G401 (cell line): ENCODE results near the gene GPR161. TPM values are rescaled to one million over a fixed set of nuclear protein-coding genes. Genes with fewer than 3 reads are reported as not detected.

Experiments used
- DNase-seq: peaks from one replicate; pipeline ENCODE4 v3.0.0-alpha.2; 2015; ENCODE audit warnings: low spot score
- in situ Hi-C: cut with HindIII; loops from 2 replicates; pipeline ENCODE4 v1.10.0; 2016; ENCODE audit warnings: low sequenced_read_pairs, mixed read lengths
- total RNA-seq: library from RNA; depleted of rRNA; stranded (reverse); fragments of >200 nt; shearing (Covaris generic); gene quantifications from 2 replicates; pipeline ENCODE4 v1.2.3, GENCODE V29; 2014

Gene GPR161
- total RNA-seq, 1 experiment from 2014 or later, result 5.6 TPM

DNA sequence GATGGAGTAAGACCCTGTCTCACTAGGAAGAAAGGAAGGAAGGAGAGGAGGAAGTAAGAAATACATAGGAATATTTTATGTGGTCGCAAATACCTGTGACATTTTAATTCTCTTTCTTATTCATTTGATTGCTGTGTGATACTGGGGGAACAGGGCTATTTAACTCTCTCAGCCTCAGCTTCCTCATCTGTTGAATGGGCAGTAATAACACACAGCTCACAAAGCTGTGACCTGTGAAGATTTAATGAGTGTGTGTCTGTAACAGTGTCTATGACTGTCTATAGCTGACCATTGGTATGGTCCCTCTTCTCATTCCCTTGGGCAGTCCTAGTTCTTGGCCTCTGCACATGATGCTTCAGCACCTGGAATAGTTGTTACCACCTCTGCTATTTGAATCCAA is 13.6 kb upstream of the GPR161 start:
- DNase-seq, result no peak
- in situ Hi-C loops, result no loop called here

DNA sequence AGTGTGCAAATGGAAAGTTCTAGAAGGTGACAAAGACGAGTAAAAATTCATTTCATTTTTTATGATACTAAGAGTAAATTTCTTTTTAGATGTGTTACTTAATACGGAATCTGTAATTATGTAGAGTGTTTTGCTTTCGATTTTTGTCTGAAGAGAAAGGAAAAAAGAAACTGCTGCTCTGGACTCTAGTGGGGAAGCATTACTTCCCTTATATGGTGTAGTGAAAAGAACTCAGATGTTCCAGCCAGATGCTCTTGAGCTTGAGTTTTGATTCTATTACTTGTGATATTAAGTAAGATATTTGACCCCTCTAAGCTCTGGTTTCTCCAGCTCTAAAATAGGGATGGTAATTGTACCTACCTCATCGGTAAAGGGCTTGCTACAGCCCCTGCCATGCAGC is 12.2 kb upstream of the GPR161 start:
- no peak for DNase-seq
- in situ Hi-C loops, result no loop called here

DNA sequence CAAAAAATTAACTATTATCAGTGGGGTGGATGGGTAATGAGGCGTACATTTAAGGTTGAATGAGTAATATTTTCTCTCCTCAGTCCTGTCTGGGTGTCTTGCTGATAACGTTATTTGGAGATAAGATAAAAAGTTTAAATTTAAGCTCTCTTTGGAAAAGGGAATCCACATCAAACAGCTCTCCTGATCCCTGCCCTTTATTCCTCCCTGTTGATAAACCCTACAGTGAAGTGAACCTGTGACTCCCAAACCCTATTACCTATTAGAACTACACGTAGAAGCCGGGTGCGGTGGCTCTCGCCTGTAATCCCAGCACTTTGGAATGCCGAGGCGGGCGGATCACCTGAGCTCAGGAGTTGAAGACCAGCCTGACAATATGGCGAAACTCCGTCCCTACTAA is 9.9 kb upstream of the GPR161 start:
- no peak for DNase-seq
- in situ Hi-C loops, result no loop called here

DNA sequence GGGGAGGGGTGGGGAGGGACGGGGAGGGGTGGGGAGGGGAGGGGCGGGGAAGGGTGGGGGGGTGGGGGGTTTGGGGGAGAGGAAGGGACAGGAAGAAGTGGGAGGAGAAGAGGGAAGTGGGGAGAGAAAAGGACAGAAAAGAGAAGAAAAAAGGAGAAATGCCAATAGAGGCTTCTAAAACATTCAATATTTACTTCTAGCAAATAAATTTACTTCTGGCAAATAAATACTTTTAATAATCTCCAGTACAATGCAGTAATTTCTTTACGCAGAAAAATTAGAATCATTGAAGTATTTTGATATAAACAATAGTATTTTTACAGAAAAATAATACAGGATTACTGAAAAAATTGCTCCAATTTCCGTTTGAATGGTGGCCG is 9.4 kb upstream of the GPR161 start:
- no peak for DNase-seq
- in situ Hi-C loops, result no loop called here

DNA sequence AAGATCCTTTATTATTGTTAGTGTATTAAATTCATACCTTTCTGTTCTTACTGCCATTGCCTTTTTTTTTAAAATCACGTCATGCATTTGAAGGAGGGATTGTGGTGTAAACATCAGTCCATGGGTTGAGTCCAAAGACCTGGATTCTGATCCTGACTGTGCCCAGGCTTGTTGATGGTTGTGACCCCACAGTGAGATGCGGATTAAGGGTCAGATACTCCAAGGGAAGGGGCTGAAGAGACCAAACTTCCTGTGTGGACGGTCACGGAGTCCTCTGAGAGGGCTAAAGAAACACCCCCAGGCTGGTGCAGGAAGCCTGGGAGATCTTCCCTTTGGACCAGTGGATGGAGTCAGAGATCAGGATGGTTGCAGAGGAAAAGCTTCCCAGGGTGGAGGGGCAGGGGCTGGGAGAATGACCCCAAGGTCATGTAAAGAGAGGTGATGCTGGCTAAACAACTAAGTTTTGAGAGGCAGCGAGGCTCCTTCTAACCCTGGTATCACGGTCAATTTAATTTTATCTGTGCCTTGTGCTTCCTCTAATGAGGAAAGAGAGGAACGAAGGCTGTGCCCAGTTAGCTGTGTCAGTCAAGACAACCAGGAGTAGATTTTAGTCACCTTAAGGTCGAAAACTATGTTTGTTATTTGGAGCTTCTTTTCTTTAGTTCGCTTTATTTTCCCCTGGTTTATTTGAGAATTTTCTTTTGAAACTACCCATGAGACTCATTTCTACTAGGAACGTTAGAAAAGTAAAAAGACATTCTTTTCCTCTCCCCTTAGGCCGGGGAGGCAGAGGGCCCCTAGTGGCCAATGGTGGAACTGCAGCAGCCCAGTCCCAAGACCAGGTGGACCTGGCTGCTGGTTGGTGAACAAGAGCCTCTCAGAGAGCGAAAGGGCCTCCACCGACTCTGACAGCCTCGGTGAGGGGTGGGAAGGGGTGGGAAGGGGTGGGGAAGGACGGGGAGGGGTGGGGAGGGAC is 8.7 kb upstream of the GPR161 start:
- in situ Hi-C loops, result no loop called here
- peak; percentile 74 for DNase-seq

DNA sequence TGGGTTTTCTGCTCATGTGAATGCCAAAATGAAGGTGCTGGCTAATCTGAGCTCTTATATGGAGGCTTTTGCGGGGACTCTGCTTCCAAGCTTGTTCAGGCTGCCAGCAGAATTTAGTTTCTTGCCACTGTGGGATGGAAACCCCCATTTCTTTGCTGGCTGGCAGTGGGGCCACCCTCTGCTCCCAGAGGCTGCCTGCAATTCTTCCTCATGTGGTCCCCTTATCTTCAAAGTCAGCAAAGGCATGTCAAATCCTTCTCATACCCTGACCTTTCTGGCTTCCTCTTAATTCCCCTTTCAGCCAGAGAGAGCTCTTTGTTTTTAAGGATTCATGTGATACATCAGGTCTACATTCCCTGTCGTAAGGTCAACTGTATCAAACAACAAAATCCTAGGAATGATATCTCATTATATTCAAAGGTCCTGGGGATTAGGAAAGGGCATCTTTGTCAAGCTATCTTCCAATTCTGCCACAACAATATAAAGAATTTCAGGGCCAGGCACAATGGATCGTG is 5.2 kb upstream of the GPR161 start:
- no peak for DNase-seq
- in situ Hi-C loops, result no loop called here

DNA sequence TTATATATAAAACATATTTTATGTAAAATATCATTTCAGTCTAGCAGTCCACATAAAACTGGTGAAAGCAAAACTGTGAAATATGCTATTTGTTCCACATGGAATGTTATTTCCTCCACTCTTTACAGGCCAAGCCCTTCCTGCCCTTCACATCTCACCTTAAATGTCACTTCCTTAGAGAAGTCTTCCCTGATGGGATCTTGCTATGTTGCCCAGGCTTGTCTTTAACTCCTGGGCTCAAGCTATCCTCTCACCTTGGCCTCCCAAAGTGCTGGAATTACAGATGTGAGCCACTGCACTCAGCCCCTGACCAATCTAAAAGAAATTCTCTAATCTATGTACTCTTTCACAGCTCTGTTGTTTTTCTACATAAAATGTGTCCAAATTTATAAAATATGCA is 2.3 kb upstream of the GPR161 start:
- in situ Hi-C loops, result no loop called here
- DNase-seq, result no peak

DNA sequence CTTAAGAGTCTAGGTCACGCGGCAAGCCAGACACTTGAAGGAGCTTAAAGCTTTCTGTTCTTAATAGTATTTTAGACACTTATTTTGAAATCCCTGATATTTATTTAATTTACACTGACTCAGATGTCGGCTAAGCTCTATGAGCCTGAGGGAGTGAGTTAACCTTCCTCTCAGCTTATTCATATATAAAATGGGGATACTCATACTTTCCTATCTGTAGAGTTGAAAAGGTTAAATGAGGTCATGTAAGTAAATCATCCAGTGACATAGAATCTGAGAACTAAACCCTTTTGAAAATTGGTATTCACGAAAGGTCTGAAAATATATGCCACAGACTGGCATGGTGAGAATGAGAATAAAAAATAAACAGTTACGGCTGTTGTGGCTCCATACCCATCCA is 1.4 kb upstream of the GPR161 start:
- DNase-seq, result no peak
- in situ Hi-C loops, result no loop called here

DNA sequence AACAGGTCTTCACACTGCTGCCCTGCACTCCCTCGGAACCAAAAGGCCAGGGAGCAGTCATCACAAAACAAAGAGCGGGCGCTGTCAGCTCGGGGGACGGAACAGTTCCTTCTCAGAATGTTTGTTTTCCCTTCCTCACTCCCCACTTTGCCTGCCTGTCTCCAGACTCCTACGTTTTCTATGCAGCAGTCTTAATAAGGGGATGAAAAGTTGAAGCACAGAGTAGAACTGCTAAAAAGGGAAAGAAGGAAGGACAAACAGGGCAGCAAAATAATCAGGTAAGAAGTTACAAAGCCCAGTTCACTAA is 738 bp upstream of the GPR161 start:
- in situ Hi-C loops, result no loop called here
- DNase-seq, result no peak

DNA sequence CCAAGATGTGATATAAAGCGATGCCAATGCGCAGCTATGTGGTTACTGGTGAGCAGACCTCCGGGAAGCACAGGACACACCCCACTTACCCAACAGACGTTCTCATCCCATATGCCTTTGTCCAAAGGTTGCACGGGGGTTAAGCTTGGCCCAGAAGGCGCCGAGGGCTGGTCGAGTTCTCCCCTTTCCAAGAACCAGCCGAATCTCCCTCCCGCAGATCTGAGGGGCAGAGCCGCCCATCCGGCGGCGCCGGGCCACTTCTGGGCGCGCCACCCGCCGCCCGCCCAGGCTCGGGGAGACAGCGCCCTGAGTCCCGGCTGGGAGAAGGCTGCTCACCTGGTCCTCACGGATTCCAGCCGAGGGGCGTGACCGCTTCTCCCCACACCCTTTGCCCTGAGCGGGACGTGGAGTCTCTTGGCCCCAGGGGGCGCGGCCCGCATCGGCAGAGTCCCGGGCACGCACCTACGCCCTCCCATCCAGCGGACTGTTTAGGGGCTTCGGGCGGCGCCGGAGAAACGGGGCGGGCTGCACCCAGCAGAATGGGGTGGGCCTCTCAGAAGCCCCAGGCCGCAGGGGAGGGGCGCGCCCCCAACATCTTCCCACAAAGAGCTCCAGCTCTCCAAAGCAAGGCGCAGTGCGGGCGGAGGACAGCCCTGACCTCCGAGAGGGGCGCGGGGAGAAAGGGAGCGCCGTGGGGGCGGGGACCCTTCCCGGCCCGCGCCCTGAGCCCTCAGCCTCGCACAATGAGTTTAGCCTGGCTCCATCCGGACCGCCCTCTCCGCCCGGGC is 615 bp downstream of the GPR161 start:
- in situ Hi-C loops, result no loop called here
- DNase-seq, result no peak

DNA sequence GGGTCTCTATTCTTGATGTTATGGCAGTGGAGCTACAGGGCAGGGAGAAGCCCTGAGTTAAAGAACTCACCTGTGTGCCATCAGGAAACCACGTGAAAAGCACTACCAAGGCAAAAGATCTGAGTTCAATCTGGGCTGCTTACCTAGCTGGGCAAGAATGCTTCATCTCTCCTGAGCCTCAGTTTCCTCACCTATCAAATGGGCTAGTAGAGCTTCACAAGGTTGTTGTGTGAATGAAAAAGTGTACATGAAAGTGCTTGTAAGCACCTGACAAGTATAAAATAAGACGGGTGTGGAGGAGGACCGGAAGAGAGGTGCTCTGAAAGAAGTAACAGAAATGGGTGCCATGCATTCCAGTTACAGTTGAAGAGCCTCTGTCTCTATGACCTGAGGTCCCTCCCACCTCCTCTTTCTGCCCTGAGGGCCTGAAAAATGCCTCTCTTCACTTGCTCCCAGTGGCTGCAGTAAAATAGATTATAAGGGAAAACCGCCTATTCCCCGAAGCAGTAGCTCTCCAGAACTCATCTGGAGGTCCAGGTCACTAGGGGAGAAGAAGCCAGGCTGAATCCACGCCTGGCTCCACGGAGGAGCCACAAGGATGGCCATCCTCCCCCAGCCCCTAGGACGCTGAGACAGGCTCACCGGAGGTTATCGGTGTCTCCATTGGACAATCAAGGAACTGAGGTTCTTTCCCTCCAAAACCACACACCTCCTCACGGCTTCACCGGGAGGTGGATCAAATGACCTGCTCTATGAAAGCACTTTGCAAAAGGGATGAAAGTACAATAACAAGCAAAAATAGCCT is 1.4 kb downstream of the GPR161 start:
- DNase-seq, result no peak
- in situ Hi-C loops, result no loop called here

DNA sequence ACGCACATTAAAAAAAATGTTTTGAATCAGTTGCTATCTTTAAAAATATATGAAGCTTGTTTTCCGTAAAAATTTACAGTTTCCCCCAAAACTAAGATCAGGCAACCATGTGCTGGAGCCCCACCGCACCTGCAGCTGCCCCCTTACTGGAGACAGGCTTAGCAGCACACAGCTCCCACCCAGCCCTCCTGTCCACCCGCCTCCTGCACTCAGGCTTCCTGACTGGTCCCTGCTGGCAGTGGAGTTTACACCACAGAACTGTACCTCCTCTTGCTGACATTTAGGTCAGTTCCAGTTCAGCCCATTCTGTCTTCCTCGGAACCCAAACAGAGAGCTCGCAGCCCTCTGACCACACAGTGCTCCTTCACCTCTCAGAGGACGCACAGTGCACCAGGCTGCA is 2.1 kb downstream of the GPR161 start:
- in situ Hi-C loops, result no loop called here

DNA sequence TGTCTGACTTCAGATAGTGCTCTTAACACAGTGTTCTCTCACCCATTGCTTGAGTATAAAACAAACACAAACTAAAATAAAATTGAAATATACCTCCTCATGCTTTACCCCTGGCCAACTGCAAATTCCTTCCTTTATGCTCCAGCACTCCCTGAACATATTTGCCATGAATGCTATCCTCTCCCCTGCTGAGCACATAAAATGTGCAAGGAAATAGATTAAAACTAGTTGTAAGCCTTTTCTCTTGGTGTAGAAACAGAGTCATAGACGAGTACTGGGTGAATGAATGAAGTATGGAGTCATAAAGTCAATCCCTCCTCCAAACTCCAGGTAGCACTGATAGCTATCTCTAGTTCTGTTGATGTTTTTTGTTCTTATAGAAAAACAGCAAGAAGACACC is 2.6 kb downstream of the GPR161 start:
- in situ Hi-C loops, result no loop called here
- DNase-seq, result no peak

More for the DNA sequence above, 2.1 kb downstream of the GPR161 start:
- DNase-seq, result no peak

DNA sequence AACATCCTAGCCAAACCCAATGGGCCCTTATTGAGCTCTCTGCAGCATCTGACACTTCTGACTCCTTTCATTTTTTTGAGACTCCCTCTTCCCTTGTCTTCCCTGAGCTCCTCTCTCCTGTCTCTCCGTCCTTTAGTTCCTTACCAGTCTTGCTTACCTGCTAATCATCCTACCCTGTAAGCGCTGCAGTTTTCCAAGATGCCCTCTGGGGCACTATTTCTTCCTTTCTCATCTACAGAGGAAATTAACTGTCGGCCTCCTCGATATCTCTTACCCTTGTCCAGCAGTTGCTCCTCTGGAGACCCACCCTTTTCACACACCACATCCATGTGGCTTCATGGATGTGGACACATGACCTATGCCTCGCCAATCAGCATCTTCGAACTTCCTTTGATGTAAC is 6.8 kb downstream of the GPR161 start:
- in situ Hi-C loops, result no loop called here
- no peak for DNase-seq

DNA sequence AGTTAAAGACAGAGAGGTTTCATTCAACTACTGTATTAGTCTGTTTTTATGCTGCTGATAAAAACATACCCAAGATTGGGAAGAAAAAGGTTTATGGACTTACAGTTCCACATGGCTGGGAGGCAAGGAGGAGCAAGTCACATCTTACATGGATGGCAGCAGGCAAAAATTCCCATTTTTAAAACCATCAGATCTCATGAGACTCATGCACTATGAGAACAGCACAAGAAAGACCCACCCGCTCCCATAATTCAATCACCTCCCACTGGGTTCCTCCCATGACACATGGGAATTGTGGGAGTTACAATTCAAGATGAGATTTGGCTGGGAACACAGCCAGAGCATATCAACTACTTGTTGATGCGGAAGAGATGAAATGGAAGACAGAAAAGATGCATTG is 9.2 kb downstream of the GPR161 start:
- no peak for DNase-seq
- in situ Hi-C loops, result no loop called here

DNA sequence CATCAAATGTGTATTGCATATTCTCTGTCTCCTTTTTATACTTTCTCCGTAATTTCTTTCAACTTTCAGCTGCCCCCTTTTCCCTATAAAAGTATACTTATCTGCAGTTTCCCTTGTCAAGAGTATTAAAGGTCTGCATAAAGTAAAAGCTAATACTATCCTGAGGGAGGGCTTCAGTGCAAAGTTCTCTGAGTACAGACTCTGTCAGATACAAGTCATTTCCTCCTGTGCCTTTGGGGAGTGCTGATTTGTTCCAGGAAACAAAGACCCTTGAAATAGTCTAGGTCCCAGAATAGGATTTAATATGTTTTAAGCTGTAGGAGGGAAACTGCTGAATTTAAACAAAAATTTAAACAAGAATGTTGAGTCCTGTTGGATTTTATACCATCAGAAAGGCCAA is 11.7 kb downstream of the GPR161 start:
- DNase-seq, result no peak
- in situ Hi-C loops, result no loop called here

DNA sequence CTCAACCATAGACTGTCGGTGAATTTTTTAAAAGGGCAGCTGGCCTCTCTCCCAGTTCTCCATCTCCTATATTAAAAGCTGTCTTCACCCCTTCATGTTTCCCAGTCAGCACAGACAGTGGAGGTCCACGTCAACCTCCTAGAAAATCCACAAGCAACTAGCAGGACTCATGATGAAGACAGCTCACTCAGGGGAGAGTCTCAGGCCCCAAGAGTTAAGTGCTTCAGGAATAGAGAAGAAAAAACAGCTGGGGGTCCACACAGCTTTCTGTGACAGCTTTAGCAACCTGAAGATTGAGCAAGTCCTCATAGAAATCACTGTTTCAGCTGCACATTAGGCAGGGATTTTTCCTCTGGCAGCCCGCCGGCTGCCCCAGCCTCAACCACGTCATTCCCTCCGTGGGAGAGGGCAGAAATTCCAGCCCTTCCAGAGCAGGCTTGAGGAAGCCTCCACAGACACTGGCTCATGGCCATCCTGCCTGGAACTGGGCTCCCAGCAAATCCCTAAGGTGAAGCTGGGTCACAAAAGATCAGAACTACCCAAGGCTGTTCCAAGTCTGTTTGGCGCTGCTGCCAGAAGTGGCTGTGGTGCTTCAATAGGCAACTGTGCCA is 15.2 kb downstream of the GPR161 start:
- in situ Hi-C loops, result no loop called here
- no peak for DNase-seq

DNA sequence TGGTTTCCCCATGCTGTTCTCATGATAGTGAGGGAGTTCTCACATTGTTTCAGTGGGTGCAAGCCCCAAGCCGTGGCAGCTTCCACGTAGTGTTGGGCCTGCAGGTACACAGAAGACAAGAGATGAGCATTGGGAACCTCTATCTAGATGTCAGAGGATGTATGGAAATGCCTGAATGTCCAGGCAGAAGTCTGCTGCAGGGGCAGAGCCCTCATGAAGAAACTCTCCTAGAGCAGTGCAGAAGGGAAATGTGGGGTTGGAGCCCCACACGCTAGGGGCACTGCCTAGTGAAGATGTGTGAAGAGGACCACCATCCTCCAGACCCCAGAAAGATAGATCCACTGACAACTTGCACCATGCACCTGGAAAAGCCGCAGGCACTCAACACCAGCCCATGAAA is 17.0 kb downstream of the GPR161 start:
- no peak for DNase-seq
- in situ Hi-C loops, result no loop called here

DNA sequence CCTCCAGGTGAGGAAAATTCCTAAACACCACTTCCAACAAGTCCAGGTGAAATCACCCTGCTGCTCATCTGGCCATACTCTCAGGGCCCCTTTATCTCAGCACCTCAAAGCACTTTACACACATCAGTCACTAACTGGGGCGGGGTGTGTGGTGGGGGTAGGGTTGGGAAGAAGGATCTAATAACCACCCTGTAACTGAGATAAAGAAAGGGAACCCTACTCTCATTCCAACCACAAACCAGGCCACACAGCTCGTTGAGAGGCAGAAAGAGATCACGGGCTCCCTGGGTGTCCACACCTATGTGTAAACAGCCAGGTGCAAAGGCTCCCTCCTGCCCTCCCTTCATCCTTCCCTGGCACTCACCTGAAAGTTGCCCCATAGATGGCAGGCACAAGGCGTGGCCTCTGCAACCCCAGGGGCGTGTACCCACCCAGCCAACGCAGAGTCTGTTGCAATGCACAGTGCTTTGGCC is 20.4 kb downstream of the GPR161 start:
- no peak for DNase-seq
- in situ Hi-C loops, result no loop called here
